Measurements from ENCODE around the gene CAPN11.
"Not testable (repeated sequence)": the region's sequence is repeated elsewhere in the genome, so short reads cannot be mapped to it uniquely, and the experiment has no call there.

CAPN11 gene

GRCh38 chr6:44132476-44132875 is 26.1 kb upstream of the CAPN11 start:
- no peak for DNase-seq

GRCh38 chr6:44133003-44133931 is 25.4 kb upstream of the CAPN11 start:
- no peak for DNase-seq

GRCh38 chr6:44133981-44134711 is 24.5 kb upstream of the CAPN11 start:
- no peak for DNase-seq

GRCh38 chr6:44135173-44135758 is 23.4 kb upstream of the CAPN11 start:
- no peak for DNase-seq

GRCh38 chr6:44135875-44136274 is 22.7 kb upstream of the CAPN11 start:
- DNase-seq, result no peak

- DNase-seq, result no peak
These were observed 19.8 kb upstream of the CAPN11 start for GRCh38 chr6:44138717-44139350.

GRCh38 chr6:44139351-44139743 is 19.3 kb upstream of the CAPN11 start:
- DNase-seq, result no peak

- no peak for DNase-seq
These were observed 15.8 kb upstream of the CAPN11 start for GRCh38 chr6:44142835-44143234.

- no peak for DNase-seq
These were observed 14.9 kb upstream of the CAPN11 start for GRCh38 chr6:44143731-44144130.

GRCh38 chr6:44144536-44144935 is 14.1 kb upstream of the CAPN11 start:
- DNase-seq, result not testable (repeated sequence)

- DNase-seq, result no peak
These were observed 12.8 kb upstream of the CAPN11 start for GRCh38 chr6:44145839-44146238.

GRCh38 chr6:44146685-44147084 is 11.9 kb upstream of the CAPN11 start:
- DNase-seq, result no peak

- no peak for DNase-seq
These were observed 11.4 kb upstream of the CAPN11 start for GRCh38 chr6:44147256-44147655.

GRCh38 chr6:44148306-44148705 is 10.3 kb upstream of the CAPN11 start:
- no peak for DNase-seq

GRCh38 chr6:44149369-44150012 is 9.1 kb upstream of the CAPN11 start:
- no peak for DNase-seq

- DNase-seq, result no peak
These were observed 8.2 kb upstream of the CAPN11 start for GRCh38 chr6:44150317-44150917.

- DNase-seq, result peak; percentile 84
These were observed 7.1 kb upstream of the CAPN11 start for GRCh38 chr6:44151348-44152108.

GRCh38 chr6:44152109-44152461 is 6.5 kb upstream of the CAPN11 start:
- DNase-seq, result no peak

GRCh38 chr6:44152533-44152932 is 6.1 kb upstream of the CAPN11 start:
- no peak for DNase-seq

GRCh38 chr6:44154067-44154466 is 4.6 kb upstream of the CAPN11 start:
- no peak for DNase-seq

GRCh38 chr6:44156494-44157151 is 2.0 kb upstream of the CAPN11 start:
- no peak for DNase-seq

All from activated CD4-positive, alpha-beta T cell treated with anti-CD3 and anti-CD28 coated beads, Interleukin-10, Interleukin-2, amounts not matched to agents 100 ng/mL and 50 ng/mL, durations not matched to agents 16 hours and 8 hours (primary cell).